GM18519 (cell line): ENCODE results near the gene DHRS3.
"Not testable (repeated sequence)": the region's sequence is repeated elsewhere in the genome, so short reads cannot be mapped to it uniquely, and the experiment has no call there.

ENCODE experiments used
- ATAC-seq: cut with Tn5 transposase; IDR thresholded peaks from one replicate; pipeline ENCODE4 v1.9.1; 2021; ENCODE audit warnings: mild to moderate bottlenecking, moderate library complexity; ENCODE audit not compliant: unreplicated experiment, low FRiP score

Gene DHRS3

DNA sequence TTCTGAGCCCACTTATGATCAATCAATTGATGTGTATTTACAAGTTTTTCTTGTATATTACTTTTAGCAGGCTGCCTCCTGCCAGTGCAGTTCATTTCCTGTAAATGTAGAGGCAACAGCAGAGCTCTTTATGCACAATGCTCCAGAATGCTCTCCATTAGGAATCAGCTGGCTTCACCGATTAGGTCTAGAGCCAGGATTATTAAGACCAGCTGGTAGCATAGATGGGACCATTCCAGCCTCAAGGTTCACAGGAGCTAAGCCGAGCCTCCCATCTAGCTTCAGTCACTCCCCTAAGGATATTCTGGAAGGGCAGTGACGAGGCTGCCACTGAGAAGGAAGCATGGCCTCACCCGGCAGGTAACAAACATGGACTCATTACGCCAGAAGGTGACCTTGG lies 36.8 kb downstream of the DHRS3 start:
- no peak for ATAC-seq

DNA sequence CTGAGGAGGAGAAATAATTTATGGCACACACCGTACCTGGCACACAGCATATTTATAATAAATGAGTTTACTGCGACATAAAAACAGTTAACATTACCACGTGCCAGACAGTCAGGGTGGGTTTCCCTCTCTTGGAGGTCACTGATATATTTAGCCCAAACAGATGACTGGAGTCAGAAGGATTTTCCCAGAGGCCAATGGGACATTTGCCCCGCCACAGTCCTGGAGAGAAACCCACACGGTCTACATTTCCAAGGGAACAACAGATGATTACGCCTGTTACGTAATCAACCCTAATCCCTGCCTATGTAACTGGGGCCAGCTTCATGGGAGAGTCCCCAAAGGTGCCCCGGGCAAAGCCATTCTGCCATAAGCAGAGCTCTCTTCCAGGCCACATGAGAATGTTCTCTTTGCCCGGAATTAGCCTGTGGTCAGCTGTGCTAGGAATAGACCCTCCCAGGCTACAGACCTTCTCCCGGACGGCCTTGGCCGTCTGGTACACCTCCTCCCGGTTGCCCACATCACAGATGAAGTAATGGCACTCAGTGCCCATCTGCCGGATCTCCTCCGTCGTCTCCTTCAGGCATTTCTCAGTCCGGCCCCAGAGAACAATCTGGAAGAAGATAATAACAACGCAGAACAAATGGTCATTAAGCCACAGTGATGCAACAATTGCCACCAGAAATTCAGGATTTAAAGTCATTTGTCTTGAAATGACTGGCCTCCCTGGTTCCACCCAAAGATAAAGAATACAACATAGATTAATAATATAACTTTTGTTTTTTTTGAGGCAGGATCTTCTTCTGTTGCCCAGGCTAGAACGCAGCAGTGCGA lies 37.7 kb downstream of the DHRS3 start:
- no peak for ATAC-seq

DNA sequence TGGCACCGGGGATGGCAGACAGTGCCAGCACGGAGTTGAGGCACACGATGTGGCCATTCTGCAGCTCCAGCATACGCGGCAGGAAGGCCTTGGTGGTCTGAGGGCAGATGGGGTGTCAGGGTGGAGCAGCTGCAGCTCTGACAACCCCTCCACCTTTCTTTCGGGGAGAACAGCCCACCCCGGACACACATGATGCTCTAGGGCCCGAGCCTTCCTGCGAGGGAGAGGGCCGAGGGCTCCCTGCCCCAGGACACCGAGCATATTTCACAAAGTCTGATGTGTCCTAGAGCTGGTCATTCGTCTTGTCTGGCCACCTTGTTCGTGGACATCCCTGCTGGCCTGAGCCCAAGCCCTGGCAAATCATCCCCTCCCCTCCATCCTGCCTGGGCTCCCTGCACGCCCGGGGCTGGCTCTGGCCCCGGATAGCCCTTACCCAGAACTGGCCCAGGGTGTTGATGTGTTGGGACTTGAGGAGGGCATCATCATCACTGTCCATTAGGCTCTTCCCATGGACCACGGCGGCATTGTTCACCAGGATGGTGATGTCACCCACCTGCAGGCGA lies 39.1 kb downstream of the DHRS3 start:
- ATAC-seq = no peak

DNA sequence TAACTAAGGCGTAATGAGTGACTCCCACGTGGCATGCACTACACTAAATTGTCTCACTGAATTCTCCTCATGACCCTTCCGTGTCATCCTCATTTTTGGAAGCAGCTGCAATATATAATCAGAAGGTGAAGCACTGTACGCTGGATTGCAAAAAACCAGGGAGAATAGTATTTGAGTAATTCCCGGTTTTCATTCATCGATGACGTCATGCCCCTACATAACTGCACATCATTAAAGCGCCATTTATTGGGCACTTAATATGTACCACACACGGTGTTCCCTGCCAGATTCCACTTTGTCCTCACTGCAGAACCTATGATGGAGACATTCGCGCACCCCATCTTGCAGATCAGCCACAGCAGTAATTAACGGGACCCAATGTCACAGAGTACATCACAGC lies 41.0 kb downstream of the DHRS3 start:
- no peak for ATAC-seq

DNA sequence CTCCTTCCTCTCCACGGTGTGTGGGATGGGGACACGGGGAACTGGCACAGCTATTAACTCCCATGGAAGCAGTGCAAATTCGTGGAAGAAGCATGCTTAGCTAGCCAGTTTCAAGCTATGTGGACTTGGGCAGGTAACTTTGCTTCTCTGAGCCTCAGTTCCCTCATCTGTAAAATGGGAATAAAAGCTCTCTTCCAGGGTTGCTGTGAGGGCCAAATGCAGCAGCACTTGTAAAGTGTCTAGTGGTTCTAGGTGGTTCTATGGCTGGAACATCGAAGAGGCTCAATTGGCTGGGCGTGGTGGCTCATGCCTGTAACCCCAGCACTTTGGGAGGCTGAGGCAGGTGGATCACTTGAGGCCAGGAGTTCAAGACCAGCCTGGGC lies 43.3 kb downstream of the DHRS3 start:
- ATAC-seq = no peak

DNA sequence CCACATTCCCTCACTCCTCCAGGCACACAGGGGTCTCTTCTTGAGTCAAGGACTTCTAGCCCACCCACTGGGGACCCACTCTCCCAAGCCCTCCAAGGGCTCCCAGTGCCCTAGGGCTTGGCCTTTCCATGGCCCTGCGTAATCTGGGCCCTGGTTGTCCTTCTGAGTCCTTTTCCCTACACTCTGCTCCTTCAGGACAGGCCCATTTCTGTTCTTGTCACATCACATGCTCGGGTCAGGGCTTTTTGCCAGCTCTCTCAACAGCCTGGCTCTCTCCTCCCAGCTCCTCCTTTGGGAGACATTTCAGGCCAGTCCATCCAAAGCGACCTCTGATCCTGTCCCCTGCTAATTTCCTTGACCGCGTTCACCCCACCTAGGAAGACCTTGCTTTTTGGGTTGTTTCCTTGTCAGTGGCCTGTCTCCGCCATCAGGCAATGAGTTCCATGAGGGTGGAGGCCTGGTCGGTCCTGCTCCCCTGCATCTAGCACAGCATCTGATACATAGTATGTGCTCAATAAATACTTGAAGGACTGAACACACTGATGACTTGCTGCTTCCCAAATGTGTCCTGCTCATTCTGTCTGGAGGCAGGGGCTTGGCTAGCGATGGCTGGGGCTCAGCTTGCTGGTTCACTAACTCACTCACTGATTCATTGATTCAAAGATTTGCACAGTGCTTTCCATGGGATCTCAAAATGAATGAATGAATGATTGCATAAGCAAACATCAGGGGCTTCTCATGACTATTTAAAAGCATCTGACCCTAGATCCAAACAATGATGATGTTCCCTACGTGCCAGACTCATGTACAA lies 44.8 kb downstream of the DHRS3 start:
- ATAC-seq = no peak

DNA sequence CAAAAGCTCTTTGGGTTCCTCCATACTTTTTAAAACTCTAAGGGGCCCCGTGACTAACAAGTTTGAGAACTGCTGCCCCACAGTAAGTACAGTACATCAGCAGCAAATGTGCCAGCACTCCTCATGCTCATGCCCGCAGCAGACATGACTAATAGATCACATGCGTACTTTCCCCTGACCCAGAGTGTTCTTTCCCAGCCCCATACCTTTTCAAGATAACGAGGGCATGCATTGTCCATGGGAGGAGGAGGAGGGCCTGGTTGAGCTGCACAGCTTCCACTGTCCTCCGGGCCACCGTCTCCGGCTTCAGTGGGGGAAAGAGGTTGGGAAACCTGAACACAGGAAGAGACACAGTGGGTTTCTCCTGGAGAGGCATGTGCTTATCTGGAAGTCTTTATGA lies 45.5 kb downstream of the DHRS3 start:
- no peak for ATAC-seq

DNA sequence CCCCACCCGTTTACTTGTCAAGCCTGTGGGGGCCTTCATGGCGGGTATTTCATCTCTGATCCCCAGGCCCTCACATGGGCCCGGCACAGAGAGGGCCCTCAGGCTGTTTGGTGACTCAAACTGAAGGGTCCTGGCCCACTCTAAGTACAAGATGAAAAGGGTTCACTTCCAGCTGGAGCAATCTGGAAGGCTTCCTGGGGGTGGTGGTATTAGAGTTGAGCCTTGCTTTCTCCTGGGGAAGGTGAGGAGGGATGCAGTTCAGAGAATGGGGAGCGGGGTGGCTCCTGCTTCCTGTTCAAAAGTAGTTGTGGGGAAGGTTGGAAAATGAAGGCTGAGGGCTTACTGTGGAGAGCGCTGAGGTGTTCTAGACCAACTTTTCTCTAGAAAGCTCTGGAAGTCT lies 47.7 kb downstream of the DHRS3 start:
- no peak for ATAC-seq

DNA sequence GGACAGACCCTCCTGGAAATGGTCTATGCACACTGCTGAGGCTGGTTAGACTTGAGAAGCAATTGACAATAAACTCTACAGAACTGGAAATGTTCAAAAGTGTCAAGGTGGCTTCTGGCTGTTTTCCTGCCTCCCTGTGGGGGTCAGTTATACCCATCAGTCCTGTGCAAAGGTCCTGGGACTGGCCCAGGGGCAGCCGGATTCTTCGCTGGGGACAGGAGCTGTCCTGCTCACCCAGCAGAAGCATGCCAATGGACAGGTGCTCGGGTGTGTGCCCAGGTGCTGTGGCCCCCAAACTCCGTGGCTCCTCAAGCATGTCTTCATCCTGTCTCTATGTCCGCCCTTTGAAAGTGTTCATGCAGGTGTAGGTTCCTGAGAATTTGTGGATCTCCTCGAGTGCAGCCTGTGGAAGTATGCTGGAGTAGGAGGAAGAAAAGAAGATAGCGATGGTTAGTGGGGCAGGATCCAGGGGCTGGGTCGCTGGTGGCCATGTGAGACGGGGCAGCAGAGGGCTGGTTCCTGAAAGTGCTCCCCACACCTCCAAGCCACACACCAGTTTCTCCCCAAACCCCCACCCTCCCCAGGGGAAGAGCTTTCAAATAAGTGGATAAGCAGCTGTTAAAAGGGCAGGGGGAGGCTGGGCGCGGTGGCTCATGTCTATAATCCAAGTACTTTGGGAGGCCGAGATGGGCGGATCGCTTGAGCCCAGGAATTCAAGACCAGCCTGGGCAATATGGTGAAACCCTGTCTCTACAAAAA lies 49.8 kb downstream of the DHRS3 start:
- no peak for ATAC-seq

DNA sequence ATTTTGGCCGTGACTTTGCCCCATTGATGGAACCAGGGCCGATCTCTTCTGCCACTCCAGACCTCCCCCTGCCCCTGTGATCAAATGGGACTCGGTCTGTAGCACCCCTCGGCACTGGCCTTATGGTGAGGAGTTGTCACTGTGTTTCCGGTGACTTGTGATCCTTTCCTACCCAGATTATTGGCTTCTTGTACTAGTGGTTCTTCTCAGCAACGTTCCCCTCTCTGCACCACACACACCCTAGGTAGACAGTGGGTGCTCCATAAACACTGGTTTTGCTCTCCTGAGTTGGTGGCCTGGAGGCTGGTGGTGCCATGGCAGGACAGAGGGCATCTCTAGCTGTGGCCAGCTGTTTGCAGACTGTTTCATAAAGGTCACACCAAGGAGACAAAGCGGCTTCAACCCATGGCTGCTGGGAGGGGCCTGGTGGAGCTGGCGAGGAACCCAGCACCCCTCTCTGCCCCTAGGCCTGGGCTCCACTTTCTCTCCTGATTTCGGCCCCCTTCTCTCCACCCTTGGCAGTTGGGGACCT lies 50.7 kb downstream of the DHRS3 start:
- no peak for ATAC-seq

DNA sequence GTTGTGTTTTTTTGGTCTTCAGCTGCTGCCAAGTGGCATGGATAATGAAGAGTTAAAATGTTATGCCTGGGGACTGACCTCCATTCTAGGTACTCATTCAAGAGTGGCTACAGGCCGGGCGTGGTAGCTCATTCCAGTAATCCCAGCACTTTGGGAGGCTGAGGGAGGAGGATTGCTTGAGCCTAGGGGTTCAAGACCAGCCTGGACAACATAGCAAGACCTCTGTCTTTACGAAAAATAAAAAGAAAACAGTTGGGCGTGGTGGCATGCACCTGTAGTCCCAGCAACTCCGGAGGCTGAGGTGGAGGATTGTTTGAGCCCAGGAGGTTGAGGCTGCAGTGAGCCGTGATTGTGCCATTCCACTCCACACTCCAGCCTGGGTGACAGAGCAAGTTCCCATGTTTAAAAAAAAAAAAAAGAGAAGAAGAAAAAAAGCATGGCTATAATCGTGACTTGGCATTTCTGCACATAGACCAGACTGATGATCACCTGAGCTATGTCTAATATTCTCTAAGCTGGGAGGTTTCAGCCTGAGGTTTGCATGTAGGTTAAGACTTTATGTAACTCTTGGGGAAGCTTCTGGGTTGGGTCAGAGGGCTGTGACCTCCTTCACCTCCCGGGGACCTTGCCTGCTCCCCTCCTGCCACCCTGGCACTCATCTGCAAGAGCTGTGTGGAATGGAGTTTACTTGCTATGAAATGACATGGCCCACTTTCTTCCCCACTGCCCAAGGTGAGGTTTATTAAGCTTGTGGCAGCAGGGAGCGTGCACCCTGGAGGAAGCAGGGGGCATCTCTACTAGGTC lies 51.3 kb downstream of the DHRS3 start:
- ATAC-seq = no peak

DNA sequence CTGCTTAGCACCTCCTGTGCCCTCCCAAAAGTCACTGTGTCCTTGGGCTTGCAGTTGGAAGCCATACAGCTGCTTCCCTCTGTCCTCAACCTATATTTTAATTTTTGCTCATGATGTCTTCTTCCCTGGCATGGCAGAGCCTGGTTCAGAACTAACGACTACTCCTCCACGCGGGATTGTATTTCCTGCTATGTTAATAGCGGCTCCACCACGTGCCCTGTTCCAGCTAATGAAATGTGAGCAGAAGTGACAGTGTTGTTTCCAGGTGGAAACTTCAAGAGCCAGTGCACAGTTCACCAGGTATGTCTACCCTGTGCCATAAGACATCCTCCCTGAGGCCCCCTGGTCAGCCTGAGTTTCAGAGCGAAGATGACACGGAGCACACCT lies 52.1 kb downstream of the DHRS3 start:
- ATAC-seq = no peak

DNA sequence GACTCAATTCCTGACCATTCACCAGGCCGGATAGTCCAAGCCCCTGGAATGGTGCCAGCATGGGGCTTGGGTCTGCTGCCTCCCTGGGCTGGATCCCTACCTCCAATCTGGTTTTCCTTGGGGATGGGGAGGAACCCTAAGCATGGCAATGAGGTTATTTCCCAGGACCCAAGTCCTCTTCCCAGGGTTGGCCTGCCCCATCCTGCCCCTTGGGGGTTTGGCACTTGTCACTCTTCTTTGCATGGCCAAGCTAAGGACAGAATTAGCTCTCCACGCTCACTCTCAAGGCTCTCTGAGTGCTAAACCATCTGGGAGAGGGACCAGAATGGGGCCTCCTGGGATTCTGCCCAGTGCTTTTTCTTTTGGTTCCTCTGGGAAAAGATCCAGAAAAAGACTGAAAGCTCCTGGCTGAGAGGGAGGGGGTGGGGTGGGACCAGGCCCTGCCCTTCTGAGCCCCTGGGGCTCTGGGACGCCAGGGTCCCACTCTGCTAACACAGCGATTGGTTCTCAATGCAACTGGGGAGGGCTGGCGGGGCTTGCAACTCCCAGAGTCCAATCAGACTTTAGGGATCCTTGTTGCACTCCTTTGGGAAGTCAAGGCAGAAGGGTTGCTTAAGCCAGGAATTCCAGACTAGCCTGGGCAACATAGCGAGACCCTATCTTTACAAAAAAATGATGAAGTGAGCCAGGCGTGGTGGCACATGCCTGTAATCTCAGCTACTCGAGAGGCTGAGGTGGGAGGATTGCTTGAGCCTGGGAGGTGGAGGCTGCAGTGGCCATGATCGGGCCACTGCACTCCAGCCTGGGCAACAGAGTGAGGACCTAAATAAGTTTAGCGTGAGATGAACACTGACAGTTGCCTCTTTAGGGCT lies 52.7 kb downstream of the DHRS3 start:
- ATAC-seq = no peak

DNA sequence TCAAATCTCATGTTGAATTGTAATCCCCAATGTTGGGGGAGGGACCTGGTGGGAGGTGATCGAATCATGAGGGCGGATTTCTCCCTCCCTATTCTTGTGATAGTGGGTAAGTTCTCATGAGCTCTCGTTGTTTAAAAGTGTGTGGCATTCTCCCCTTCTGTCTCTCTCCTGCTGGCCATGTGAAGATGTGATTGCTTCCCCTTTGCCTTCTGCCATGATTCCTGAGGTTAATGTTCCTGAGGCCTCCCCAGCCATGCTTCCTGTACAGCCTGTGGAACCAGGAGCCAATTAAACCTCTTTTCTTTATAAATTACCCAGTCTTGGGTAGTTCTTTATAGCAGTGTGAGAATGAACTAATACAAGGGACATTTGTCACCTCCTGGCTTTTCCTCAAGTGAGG lies 53.8 kb downstream of the DHRS3 start:
- not testable (repeated sequence) for ATAC-seq

DNA sequence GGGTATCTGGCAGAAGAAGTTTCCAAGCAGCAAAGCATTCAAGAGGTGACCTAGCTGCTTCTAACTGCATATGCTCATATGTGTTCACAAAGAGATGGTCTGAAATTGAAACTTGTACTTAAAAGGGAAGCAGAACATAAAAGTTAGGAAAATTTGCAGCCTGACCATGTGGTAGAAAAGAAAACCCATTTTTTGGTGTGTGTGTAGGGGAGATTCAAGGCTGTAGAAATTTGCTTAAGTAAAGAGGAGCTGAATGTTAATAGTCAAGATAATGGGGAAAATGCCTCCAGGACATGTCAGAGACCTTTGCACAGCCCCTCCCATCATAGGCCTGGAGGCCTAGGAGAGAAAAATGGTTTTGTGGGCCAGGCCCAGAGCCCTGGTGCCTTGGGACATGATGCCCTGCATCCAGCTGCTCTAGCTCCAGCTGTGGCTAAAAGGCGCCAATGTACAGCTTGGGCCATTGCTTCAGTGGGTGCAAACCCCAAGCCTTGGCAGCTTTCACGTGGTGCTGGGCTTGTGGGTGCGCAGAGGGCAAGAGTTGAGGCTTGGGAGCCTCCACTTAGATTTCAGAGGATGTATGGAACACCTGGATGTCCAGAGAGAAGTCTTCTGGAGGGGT lies 54.9 kb downstream of the DHRS3 start:
- no peak for ATAC-seq

DNA sequence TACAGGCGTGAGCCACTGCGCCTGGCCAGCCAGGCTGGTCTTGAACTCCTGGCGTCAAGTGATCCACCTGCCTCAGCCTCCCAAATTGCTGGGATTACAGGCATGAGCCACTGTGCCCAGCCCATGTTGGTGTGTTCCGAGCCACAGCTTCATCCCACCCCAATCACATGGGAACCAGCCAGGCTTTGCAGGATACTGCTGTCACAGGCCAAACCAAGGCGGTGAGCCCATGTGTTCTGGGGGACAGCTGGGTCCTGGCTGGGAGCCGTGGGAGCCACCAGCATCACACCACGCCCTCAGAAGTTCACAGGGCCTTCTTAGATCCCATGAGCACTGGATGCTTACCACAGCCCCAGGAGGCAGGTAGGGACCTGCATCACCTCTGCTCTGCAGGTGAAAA lies 56.9 kb downstream of the DHRS3 start:
- no peak for ATAC-seq

DNA sequence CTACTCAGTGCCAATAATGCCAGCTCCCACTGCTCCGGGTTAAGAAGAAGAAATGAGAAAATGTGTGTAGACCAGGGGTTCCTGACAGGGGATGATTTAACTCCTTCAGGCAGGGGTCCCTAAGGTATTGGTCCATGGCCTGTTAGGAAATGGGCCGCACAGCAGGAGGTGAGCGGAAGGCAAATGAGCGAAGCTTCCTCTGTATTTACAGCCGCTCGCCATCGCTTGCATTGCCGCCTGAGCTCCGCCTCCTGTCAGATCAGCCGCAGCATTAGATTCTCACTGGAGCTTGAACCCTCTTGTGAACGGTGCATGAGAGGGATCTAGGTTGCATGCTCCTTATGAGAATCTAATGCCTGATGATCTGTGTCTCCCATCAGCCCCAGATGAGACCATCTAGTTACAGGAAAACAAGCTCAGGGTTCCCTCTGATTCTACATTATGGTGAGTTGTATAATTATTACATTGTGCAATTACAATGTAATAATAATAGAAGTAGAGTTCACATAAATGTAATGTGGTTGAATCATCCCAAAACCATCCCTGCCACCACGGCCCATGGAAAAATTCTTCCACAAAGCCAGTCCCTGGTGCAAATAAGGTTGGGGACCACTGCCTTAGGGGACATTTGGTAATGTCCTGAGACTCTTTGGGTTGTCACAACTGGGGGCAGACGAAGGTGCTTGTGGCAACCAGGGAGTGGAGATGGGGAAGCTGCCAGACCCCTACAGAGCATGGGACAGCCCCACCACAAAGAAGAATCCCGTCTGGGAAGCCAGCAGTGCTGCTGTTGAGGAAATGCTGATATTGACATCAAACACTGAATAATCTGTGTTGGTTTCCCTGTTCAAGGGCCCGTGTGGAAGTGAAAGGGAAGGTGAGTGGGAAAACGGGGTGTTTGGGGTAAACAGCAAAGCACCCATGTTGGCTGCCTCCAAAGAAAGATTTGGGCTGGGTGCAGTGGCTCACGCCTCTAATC lies 60.8 kb downstream of the DHRS3 start:
- ATAC-seq = no peak
